Omental fat pad (tissue), 4 donors: ENCODE measurements around the gene MUS81. TPM values are rescaled to one million over a fixed set of nuclear protein-coding genes. Genes with fewer than 3 reads are reported as not detected.

ENCODE experiments used
- ATAC-seq: fragments of 150-250 bp; one replicate; pipeline ENCODE4 v1.9.1; 2016; ENCODE audit warnings: mild to moderate bottlenecking, moderate library complexity; ENCODE audit not compliant: low FRiP score
- DNase-seq: peaks from one replicate; pipeline ENCODE4 v3.0.0-alpha.2; 2019; ENCODE audit warnings: low spot score
- CTCF ChIP-seq, 3 donors: fragments of 450-650 bp; IDR thresholded peaks; one replicate each; pipeline ENCODE4 v1.5.1; 2016 to 2017; ENCODE audit warnings: antibody characterized with exemption in 3 of 3, mild to moderate bottlenecking in 3 of 3, moderate library complexity in 2 of 3
- total RNA-seq, 4 donors: library from RNA; depleted of rRNA; stranded (reverse); fragments of >200 nt; gene quantifications; one replicate each; pipeline ENCODE4 v1.1.0, GENCODE V29; 2016

MUS81 gene
- total RNA-seq, 4 donors from 2014 or later, result 25.9 to 60.8 (median 28.8) TPM

- DNase-seq (no peak), ATAC-seq (no peak)
- TF ChIP-seq CTCF (IDR thresholded peaks at IDR 0.05), result no peak
Observed at GRCh38 chr11:65897020-65897471, 36.8 kb downstream of the MUS81 start.

GRCh38 chr11:65898656-65899355, 38.6 kb downstream of the MUS81 start:
- ATAC-seq (no peak), DNase-seq (no peak)

GRCh38 chr11:65899356-65900124, 39.3 kb downstream of the MUS81 start:
- TF ChIP-seq CTCF (IDR thresholded peaks at IDR 0.05), result no peak
- DNase-seq (no peak), ATAC-seq (peak; percentile 44)

More at GRCh38 chr11:65898656-65899355, 38.6 kb downstream of the MUS81 start:
- TF ChIP-seq CTCF (IDR thresholded peaks at IDR 0.05), result no peak

GRCh38 chr11:65900125-65900898, 40.1 kb downstream of the MUS81 start, which contains the start of gene FOSL1:
Gene FOSL1, minus strand, starts transcription at chr11:65900388. Its CDS starts 49 bp downstream, at chr11:65900339.
- DNase-seq, result peak; percentile 86
- TF ChIP-seq CTCF (IDR thresholded peaks at IDR 0.05), result no peak

GRCh38 chr11:65900899-65901180, 40.6 kb downstream of the MUS81 start:
- DNase-seq, result no peak
- no peak for TF ChIP-seq CTCF (IDR thresholded peaks at IDR 0.05)
- no peak for ATAC-seq

More at GRCh38 chr11:65900125-65900898, 40.1 kb downstream of the MUS81 start, which contains the start of gene FOSL1:
- peak; percentile 95 for ATAC-seq

- no peak for DNase-seq
- no peak for ATAC-seq
- TF ChIP-seq CTCF (IDR thresholded peaks at IDR 0.05), result no peak
Observed at GRCh38 chr11:65903068-65903481, 42.8 kb downstream of the MUS81 start.
